Measurements from ENCODE around the gene DGKB.

Gene DGKB

GRCh38 chr7:14305233-14305866 lies 597.2 kb downstream of the DGKB start:
- H3K27me3 ChIP-seq, result no peaks in the 10 kb centered on the region
- no peaks in the 10 kb centered on the region for H3K4me1 ChIP-seq
- peak; percentile 17 for TF ChIP-seq CTCF (IDR thresholded peaks at IDR 0.05; ENCODE audit: low read depth, low read length)
- DNase-seq, result peak; percentile 25
- no peaks in the 10 kb centered on the region for H3K9me3 ChIP-seq
- no peaks in the 10 kb centered on the region for H3K36me3 ChIP-seq
- H3K4me3 ChIP-seq (ENCODE audit: low read depth, low read length), result no peak overlapping the region

GRCh38 chr7:14303536-14303935 lies 599.0 kb downstream of the DGKB start:
- no peak for TF ChIP-seq CTCF (IDR thresholded peaks at IDR 0.05; ENCODE audit: low read depth, low read length)
- no peak for DNase-seq

GRCh38 chr7:14294637-14295036 lies 607.9 kb downstream of the DGKB start:
- Histone ChIP-seq H3K36me3 (no peaks in the 10 kb centered on the region), H3K27me3 (no peaks in the 10 kb centered on the region), H3K4me3 (ENCODE audit: low read depth, low read length) (no peak overlapping the region), H3K4me1 (peaks cover 11% of the 10 kb centered on the region), H3K9me3 (peaks cover 2% of the 10 kb centered on the region; the same call in 1 of the 2 replicates)
- no peak for DNase-seq
- TF ChIP-seq CTCF (IDR thresholded peaks at IDR 0.05; ENCODE audit: low read depth, low read length), result no peak

More at GRCh38 chr7:14303536-14303935, 599.0 kb downstream of the DGKB start:
- Histone ChIP-seq H3K4me3 (ENCODE audit: low read depth, low read length) (no peak overlapping the region), H3K36me3 (no peaks in the 10 kb centered on the region), H3K9me3 (no peaks in the 10 kb centered on the region), H3K27me3 (no peaks in the 10 kb centered on the region), H3K4me1 (no peaks in the 10 kb centered on the region)

- H3K4me1 ChIP-seq, result peaks cover 11% of the 10 kb centered on the region
- H3K36me3 ChIP-seq, result no peaks in the 10 kb centered on the region
- no peak for TF ChIP-seq CTCF (IDR thresholded peaks at IDR 0.05; ENCODE audit: low read depth, low read length)
- H3K27me3 ChIP-seq, result no peaks in the 10 kb centered on the region
- no peak for DNase-seq
- H3K4me3 ChIP-seq (ENCODE audit: low read depth, low read length), result no peak overlapping the region
- H3K9me3 ChIP-seq, result peaks cover 2% of the 10 kb centered on the region; the same call in 1 of the 2 replicates
Measured at GRCh38 chr7:14293434-14293833, 609.1 kb downstream of the DGKB start.

- H3K4me1 ChIP-seq, result peaks cover 11% of the 10 kb centered on the region
- no peak for DNase-seq
- TF ChIP-seq CTCF (IDR thresholded peaks at IDR 0.05; ENCODE audit: low read depth, low read length), result no peak
- peaks cover 2% of the 10 kb centered on the region; the same call in 1 of the 2 replicates for H3K9me3 ChIP-seq
- no peaks in the 10 kb centered on the region for H3K27me3 ChIP-seq
- no peak overlapping the region for H3K4me3 ChIP-seq (ENCODE audit: low read depth, low read length)
- H3K36me3 ChIP-seq, result no peaks in the 10 kb centered on the region
Measured at GRCh38 chr7:14292737-14293136, 609.8 kb downstream of the DGKB start.

- no peaks in the 10 kb centered on the region for H3K9me3 ChIP-seq
- TF ChIP-seq CTCF (IDR thresholded peaks at IDR 0.05; ENCODE audit: low read depth, low read length), result no peak
- H3K36me3 ChIP-seq, result no peaks in the 10 kb centered on the region
- no peak for DNase-seq
- H3K4me3 ChIP-seq (ENCODE audit: low read depth, low read length), result no peak overlapping the region
- H3K27me3 ChIP-seq, result no peaks in the 10 kb centered on the region
- H3K4me1 ChIP-seq, result peaks cover 11% of the 10 kb centered on the region
Measured at GRCh38 chr7:14289957-14290356, 612.6 kb downstream of the DGKB start.
